ENCODE measurements around the gene FAU.

Gene FAU

GRCh38 chr11:65135633-65136145 lies 13.8 kb upstream of the FAU start:
- DNase-seq (ENCODE audit: low read depth), result no peak

GRCh38 chr11:65134952-65135632 lies 13.2 kb upstream of the FAU start:
- DNase-seq (ENCODE audit: low read depth), result peak; percentile 76

GRCh38 chr11:65134240-65134951 lies 12.5 kb upstream of the FAU start, which contains the start of gene SYVN1:
SYVN1 (minus strand) TSS chr11:65134519; CDS start chr11:65133601, 918 bp downstream.
- peak; percentile 91 for DNase-seq (ENCODE audit: low read depth)

- no peak for DNase-seq (ENCODE audit: low read depth)
Observed at GRCh38 chr11:65133724-65134123, 11.8 kb upstream of the FAU start.

- no peak for DNase-seq (ENCODE audit: low read depth)
Observed at GRCh38 chr11:65132988-65133700, 11.2 kb upstream of the FAU start.

- no peak for DNase-seq (ENCODE audit: low read depth)
Observed at GRCh38 chr11:65132238-65132987, 10.5 kb upstream of the FAU start.

- no peak for DNase-seq (ENCODE audit: low read depth)
Observed at GRCh38 chr11:65131895-65132237, 9.9 kb upstream of the FAU start.

- no peak for DNase-seq (ENCODE audit: low read depth)
Observed at GRCh38 chr11:65131417-65131776, 9.5 kb upstream of the FAU start.

GRCh38 chr11:65130631-65131416 lies 8.9 kb upstream of the FAU start:
- no peak for DNase-seq (ENCODE audit: low read depth)

GRCh38 chr11:65129649-65130441 lies 7.9 kb upstream of the FAU start:
- DNase-seq (ENCODE audit: low read depth), result no peak

GRCh38 chr11:65128182-65129145 lies 6.5 kb upstream of the FAU start:
- no peak for DNase-seq (ENCODE audit: low read depth)

- DNase-seq (ENCODE audit: low read depth), result no peak
Observed at GRCh38 chr11:65127473-65128181, 5.7 kb upstream of the FAU start.

GRCh38 chr11:65126624-65127274 lies 4.8 kb upstream of the FAU start:
- no peak for DNase-seq (ENCODE audit: low read depth)

- DNase-seq (ENCODE audit: low read depth), result no peak
Observed at GRCh38 chr11:65125197-65126056, 3.5 kb upstream of the FAU start.

GRCh38 chr11:65124480-65125196 lies 2.7 kb upstream of the FAU start:
- no peak for DNase-seq (ENCODE audit: low read depth)

- DNase-seq (ENCODE audit: low read depth), result no peak
Observed at GRCh38 chr11:65121447-65121864, 478 bp downstream of the FAU start.

- no peak for DNase-seq (ENCODE audit: low read depth)
Observed at GRCh38 chr11:65120831-65121230, 1.1 kb downstream of the FAU start.

Data from activated gamma-delta T cell treated with anti-CD3 and anti-CD28 coated beads, Interleukin-2, amount 50 U/mL, for 16 hours (primary cell).